Psoas muscle (tissue), 8 donors: ENCODE results near the gene GLI1. TPM values are rescaled to one million over a fixed set of nuclear protein-coding genes. Genes with fewer than 3 reads are reported as not detected.
"Not testable (repeated sequence)": the region's sequence is repeated elsewhere in the genome, so short reads cannot be mapped to it uniquely, and the experiment has no call there.

Experiments used
- ATAC-seq, 4 donors: fragments of 200-7000 bp; cut with Tn5 transposase; one replicate each; pipeline ENCODE4 v1.9.1; 2020; ENCODE audit warnings: moderate library complexity in 3 of 4, mild to moderate bottlenecking in 2 of 4
- DNase-seq, 2 donors: peaks; one replicate each; pipeline ENCODE4 v3.0.0-alpha.2; 2020
- H3K27ac ChIP-seq: fragments of 200-600 bp; one replicate; pipeline ENCODE4 v1.8.0; 2022
- H3K27me3 ChIP-seq, 3 donors: fragments of 200-600 bp in 1 of 3; one replicate each; pipeline versions ENCODE4 v1.6.1 to v1.8.0; 2013 to 2022; ENCODE audit warnings: low read length in 2 of 3, mild to moderate bottlenecking in 2 of 3, moderate library complexity in 1 of 3; ENCODE audit not compliant: insufficient read depth in 3 of 3
- H3K36me3 ChIP-seq, 2 donors: fragments of 200-600 bp in 1 of 2; one replicate each; pipeline versions ENCODE4 v1.6.1 to v1.8.0; 2013 to 2022; ENCODE audit warnings: low read depth in 1 of 2, mild to moderate bottlenecking in 1 of 2, moderate library complexity in 1 of 2; ENCODE audit not compliant: insufficient read depth in 1 of 2
- H3K4me1 ChIP-seq: fragments of 200-600 bp; one replicate; pipeline ENCODE4 v1.8.0; 2022
- H3K4me3 ChIP-seq: fragments of 200-600 bp; one replicate; pipeline ENCODE4 v1.8.0; 2022; ENCODE audit warnings: mild to moderate bottlenecking
- H3K9me3 ChIP-seq: fragments of 200-600 bp; one replicate; pipeline ENCODE4 v1.8.0; 2022
- CTCF ChIP-seq: fragments of 200-600 bp; IDR thresholded peaks from one replicate; pipeline ENCODE4 v1.8.0; 2022; ENCODE audit warnings: antibody characterized with exemption
- WGBS, 3 donors: extraction: QIAGEN DNeasy Blood & Tissue Kit; methylation state at CpG; one replicate each; pipeline versions ENCODE4 v1.1.6 to v1.1.7; 2013; 5-methylcytosine and 5-hydroxymethylcytosine counted together
- intact Hi-C, 2 donors: fragments of 100-400 bp; cut with DNase I; formaldehyde crosslinking; loops; one replicate each; pipeline versions ENCODE4 v1.11.0 to v1.14.2; 2022
- polyA plus RNA-seq, 3 donors: library from polyadenylated mRNA; stranded (reverse); fragments of 200-250 nt; gene quantifications; one replicate each; pipeline ENCODE4 v1.2.3, GENCODE V29; 2013
- total RNA-seq, 4 donors: library from RNA; stranded (reverse); fragmentation: NEBNext Ultra II Directional in 2 of 4; extraction: Animal tissue kit (Norgen Biotek cat#: 25700) in 2 of 4; gene quantifications; one replicate each; pipeline versions ENCODE4 v1.2.1 to v1.2.4, GENCODE V29; 2021 to 2023
- donor health status: healthy with polysubstance abuse.
- donor health status: DM: no; HTN: no; CAD: no; lungs with moderate emphysema.
- donor health status: Bipolar disorder and iron deficiency.
- donor health status: healthy.
- donor health status: DM: yes; HTN: yes; CAD: no.
- donor health status: DM: no; HTN: no; CAD: no.
- donor health status: DM: no; HTN: no; CAD: no.
- donor health status: DM: yes; HTN: yes; CAD: no.

Gene GLI1
- total and polyA plus RNA-seq, 7 donors = 0.07 to 0.86 (median 0.29) TPM; not detected in 1

DNA sequence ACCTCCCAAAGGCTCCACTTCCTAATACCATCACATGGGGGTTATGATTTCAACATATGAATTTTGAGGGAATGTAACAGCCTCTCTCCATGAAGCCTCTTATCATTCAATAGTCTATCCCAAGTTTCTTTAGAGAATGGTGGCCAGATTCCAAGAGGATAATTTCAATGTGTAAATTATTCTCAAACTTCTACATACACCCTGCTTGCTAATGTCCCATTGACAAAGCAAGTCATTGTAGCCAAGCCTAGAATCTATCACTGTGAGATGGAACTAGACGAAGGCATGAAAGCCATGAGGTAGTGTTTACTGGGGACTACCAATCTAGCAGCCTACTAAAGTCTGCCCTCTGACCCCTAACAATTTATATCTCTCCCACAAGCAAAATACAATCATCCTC, 21.2 kb upstream of the GLI1 start:
- Histone ChIP-seq H3K4me3 (no peak overlapping the region), H3K4me1 (no peaks in the 10 kb centered on the region), H3K27ac (no peak overlapping the region), H3K9me3 (no peaks in the 10 kb centered on the region), H3K36me3 (no peaks in the 10 kb centered on the region), H3K27me3 (no peaks in the 10 kb centered on the region)
- intact Hi-C loops = no loop called here
- no peak for TF ChIP-seq CTCF
- 83 to 87% (median 87%) methylated on average over 1 of the region's 1 CpG for WGBS, 3 donors
- DNase-seq (no peak), ATAC-seq (no peak)

- TF ChIP-seq CTCF = no peak
- Histone ChIP-seq H3K27me3 (no peaks in the 10 kb centered on the region), H3K9me3 (no peaks in the 10 kb centered on the region), H3K27ac (no peak overlapping the region), H3K4me3 (no peak overlapping the region), H3K36me3 (no peaks in the 10 kb centered on the region), H3K4me1 (no peaks in the 10 kb centered on the region)
- DNase-seq = no peak
- ATAC-seq = no peak
- intact Hi-C loops = no loop called here
- WGBS, 3 donors = 71 to 79% (median 76%) methylated on average over 4 of the region's 4 CpGs
Observed at GRCh38 chr12:57439762-57440266, 19.8 kb upstream of the GLI1 start.

- WGBS, 3 donors = 83 to 88% (median 87%) methylated on average over 2 of the region's 2 CpGs
- H3K4me1 ChIP-seq, DNase-seq, H3K4me3 ChIP-seq, H3K27ac ChIP-seq, intact Hi-C loops, H3K9me3 ChIP-seq, ATAC-seq, H3K27me3 ChIP-seq, H3K36me3 ChIP-seq: not testable (repeated sequence)
Observed at GRCh38 chr12:57441393-57441792, 18.2 kb upstream of the GLI1 start.

GRCh38 chr12:57441846-57442427, 17.6 kb upstream of the GLI1 start:
- Histone ChIP-seq H3K27me3 (no peaks in the 10 kb centered on the region), H3K4me1 (no peaks in the 10 kb centered on the region), H3K4me3 (no peak overlapping the region), H3K9me3 (no peaks in the 10 kb centered on the region), H3K27ac (no peak overlapping the region), H3K36me3 (no peaks in the 10 kb centered on the region)
- intact Hi-C loops = no loop called here
- 37 to 91% (median 52%) methylated on average over 1 of the region's 1 CpG for WGBS, 3 donors
- ATAC-seq (no peak), DNase-seq (no peak)
- no peak for TF ChIP-seq CTCF

- H3K27me3 ChIP-seq, H3K9me3 ChIP-seq, DNase-seq, H3K4me3 ChIP-seq, ATAC-seq, intact Hi-C loops, H3K36me3 ChIP-seq, H3K4me1 ChIP-seq, H3K27ac ChIP-seq: not testable (repeated sequence)
- WGBS, 3 donors = 79 to 83% (median 81%) methylated on average over 6 of the region's 6 CpGs
Observed at GRCh38 chr12:57444337-57444736, 15.2 kb upstream of the GLI1 start.

DNA sequence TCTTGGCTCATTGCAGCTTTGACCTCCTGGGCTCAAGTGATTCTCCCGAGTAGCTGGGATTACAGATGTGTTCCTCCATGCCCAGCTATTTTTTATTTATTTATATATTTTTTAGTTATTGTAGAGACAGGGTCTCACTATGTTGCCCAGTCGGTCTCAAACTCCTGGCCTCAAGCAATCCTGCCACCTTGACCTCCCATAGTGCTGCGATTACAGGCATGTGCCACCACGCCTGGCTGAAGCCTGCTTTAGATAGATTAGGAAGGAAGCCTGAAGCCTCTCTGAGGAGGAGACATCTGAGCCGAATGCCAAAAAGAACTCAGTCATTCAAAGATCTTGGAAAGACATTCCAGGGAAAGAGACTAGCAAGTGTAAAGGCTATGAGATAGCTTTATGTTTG, 14.8 kb upstream of the GLI1 start:
- 60 to 80% (median 67%) methylated on average over 5 of the region's 5 CpGs for WGBS, 3 donors
- TF ChIP-seq CTCF = no peak
- H3K36me3 ChIP-seq = no peaks in the 10 kb centered on the region
- H3K9me3 ChIP-seq = no peaks in the 10 kb centered on the region
- H3K27ac ChIP-seq = no peak overlapping the region
- ATAC-seq (no peak), DNase-seq (no peak)
- no peak overlapping the region for H3K4me3 ChIP-seq
- H3K27me3 ChIP-seq = no peaks in the 10 kb centered on the region
- no peaks in the 10 kb centered on the region for H3K4me1 ChIP-seq
- intact Hi-C loops = no loop called here
